Thymus (tissue), 11 donors: ENCODE measurements around the gene LRMDA. TPM values are rescaled to one million over a fixed set of nuclear protein-coding genes. Genes with fewer than 3 reads are reported as not detected.
"Not testable (repeated sequence)": the region's sequence is repeated elsewhere in the genome, so short reads cannot be mapped to it uniquely, and the experiment has no call there.

ENCODE experiments used
- DNase-seq, 9 donors: peaks; one replicate each; pipeline ENCODE4 v3.0.0-alpha.2; 2013; ENCODE audit warnings: low spot score in 9 of 9, low read depth in 6 of 9, missing footprints in 1 of 9
- H3K27ac ChIP-seq, 2 donors: one replicate each; pipeline ENCODE4 v1.5.1; 2013; ENCODE audit warnings: control low read depth in 1 of 2, low read depth in 1 of 2, low read length in 1 of 2, mild to moderate bottlenecking in 1 of 2, moderate library complexity in 1 of 2
- H3K27me3 ChIP-seq, 2 donors: one replicate each; pipeline ENCODE4 v1.5.1; 2013; ENCODE audit warnings: low read length in 1 of 2; ENCODE audit not compliant: control insufficient read depth in 2 of 2, insufficient read depth in 1 of 2
- H3K36me3 ChIP-seq, 2 donors: one replicate each; pipeline ENCODE4 v1.5.1; 2013; ENCODE audit warnings: low read length in 1 of 2, mild to moderate bottlenecking in 1 of 2, moderate library complexity in 1 of 2; ENCODE audit not compliant: control insufficient read depth in 2 of 2, insufficient read depth in 2 of 2
- H3K4me1 ChIP-seq, 2 donors: one replicate each; pipeline ENCODE4 v1.5.1; 2013; ENCODE audit warnings: low read length in 2 of 2; ENCODE audit not compliant: control insufficient read depth in 2 of 2, insufficient read depth in 2 of 2
- H3K4me3 ChIP-seq, 2 donors: one replicate each; pipeline ENCODE4 v1.5.1; 2013; ENCODE audit warnings: low read length in 2 of 2, control low read depth in 1 of 2, mild to moderate bottlenecking in 1 of 2
- H3K9me3 ChIP-seq, 2 donors: one replicate each; pipeline ENCODE4 v1.5.1; 2013; ENCODE audit warnings: low read length in 1 of 2, mild to moderate bottlenecking in 1 of 2; ENCODE audit not compliant: control insufficient read depth in 2 of 2, insufficient read depth in 1 of 2
- WGBS: extraction: QIAGEN DNeasy Blood & Tissue Kit; methylation state at CpG from one replicate; pipeline ENCODE4 v1.1.7; 2013; 5-methylcytosine and 5-hydroxymethylcytosine counted together
- polyA plus RNA-seq: library from polyadenylated mRNA; stranded (reverse); fragments of 200-250 nt; gene quantifications from one replicate; pipeline ENCODE4 v1.2.3, GENCODE V29; 2013
- total RNA-seq: library from RNA; stranded (reverse); fragments of 120-200 nt; gene quantifications from one replicate; pipeline ENCODE4 v1.2.4, GENCODE V29; 2013
- donor health status: healthy.

Gene LRMDA
- total and polyA plus RNA-seq, 2 donors, result 2.5 to 4.6 TPM

DNA sequence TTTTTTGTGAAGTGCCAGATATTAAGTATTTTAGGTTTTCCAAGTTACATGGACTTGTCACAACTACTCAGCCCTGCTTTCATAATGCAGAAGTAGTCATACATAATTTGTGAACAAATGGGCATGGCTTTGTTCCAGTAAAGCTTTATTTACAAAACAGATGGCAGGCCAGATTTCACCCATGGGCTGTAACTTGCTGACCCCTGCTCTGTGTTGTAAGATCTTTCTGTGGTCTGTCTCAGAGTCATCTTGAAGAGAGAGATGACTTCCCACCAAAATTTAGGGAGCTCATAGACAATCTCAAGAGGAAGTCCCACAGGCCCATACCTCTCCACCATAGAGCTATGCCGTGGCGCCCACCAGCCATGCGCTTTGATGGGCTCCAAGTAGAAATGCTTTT, 616.1 kb downstream of the LRMDA start:
- H3K9me3 ChIP-seq, result no peaks in the 10 kb centered on the region
- no peak overlapping the region for H3K4me3 ChIP-seq
- H3K27me3 ChIP-seq, result no peaks in the 10 kb centered on the region
- DNase-seq, result no peak
- H3K36me3 ChIP-seq, result no peaks in the 10 kb centered on the region
- no peaks in the 10 kb centered on the region for H3K4me1 ChIP-seq
- WGBS, result 98% methylated on average over 3 of the region's 3 CpGs
- no peak overlapping the region for H3K27ac ChIP-seq

DNA sequence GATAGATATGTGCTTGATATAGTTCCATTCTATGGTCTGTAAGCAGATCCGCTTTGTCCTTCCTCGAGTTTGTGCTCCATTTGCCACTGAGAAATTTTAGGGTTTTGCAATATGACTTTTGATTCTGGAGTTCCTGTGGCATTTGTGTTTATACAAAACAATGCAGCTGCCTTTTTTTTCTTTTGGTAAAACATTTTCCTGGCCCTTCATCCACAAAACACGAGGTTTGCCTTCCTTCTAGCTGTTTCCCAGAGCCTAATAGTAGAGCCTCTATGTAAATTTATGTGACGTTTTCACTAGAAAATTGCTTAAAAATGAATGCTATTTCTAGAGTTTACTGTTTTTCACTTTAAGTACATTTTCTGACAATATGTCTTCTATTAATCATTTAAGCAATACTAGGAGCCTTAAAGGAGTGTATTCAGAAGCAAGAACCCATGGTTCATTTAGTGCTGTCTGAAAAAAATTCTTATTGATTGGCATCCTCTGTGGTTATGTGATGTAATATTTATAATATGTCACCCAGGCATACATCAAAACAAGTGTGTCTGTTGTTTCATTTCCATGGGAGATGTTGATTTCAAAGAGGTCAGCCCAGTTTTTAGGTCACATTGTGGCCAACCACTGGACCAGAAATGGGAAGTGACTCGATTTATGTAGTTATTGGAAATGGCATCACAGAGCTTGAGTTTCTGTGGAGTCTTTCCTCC, 618.3 kb downstream of the LRMDA start:
- 92% methylated on average over 5 of the region's 5 CpGs for WGBS
- no peaks in the 10 kb centered on the region for H3K9me3 ChIP-seq
- no peak overlapping the region for H3K27ac ChIP-seq
- DNase-seq, result no peak
- no peaks in the 10 kb centered on the region for H3K36me3 ChIP-seq
- H3K27me3 ChIP-seq, result no peaks in the 10 kb centered on the region
- no peaks in the 10 kb centered on the region for H3K4me1 ChIP-seq
- no peak overlapping the region for H3K4me3 ChIP-seq

DNA sequence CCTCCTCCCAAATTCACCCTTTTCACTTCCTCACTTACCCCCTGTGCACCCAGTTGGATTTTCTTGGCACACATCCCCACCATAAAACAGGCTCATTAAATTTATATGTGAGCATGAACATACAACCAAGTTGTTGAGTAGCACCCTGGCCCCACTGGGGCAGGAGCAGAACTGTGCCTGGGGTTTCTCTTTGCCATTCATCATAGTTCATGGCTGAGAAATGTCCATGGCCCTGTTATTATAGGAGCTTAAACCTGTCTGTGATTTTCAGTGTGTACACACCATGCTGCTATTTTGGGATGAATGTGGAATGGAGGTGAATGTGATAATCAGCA, 618.8 kb downstream of the LRMDA start:
- no peak for DNase-seq
- Histone ChIP-seq H3K27me3 (no peaks in the 10 kb centered on the region), H3K36me3 (no peaks in the 10 kb centered on the region), H3K9me3 (peaks cover 0 to 2% of the 10 kb centered on the region in 2 donors), H3K4me1 (no peaks in the 10 kb centered on the region), H3K4me3 (no peak overlapping the region), H3K27ac (no peak overlapping the region)

DNA sequence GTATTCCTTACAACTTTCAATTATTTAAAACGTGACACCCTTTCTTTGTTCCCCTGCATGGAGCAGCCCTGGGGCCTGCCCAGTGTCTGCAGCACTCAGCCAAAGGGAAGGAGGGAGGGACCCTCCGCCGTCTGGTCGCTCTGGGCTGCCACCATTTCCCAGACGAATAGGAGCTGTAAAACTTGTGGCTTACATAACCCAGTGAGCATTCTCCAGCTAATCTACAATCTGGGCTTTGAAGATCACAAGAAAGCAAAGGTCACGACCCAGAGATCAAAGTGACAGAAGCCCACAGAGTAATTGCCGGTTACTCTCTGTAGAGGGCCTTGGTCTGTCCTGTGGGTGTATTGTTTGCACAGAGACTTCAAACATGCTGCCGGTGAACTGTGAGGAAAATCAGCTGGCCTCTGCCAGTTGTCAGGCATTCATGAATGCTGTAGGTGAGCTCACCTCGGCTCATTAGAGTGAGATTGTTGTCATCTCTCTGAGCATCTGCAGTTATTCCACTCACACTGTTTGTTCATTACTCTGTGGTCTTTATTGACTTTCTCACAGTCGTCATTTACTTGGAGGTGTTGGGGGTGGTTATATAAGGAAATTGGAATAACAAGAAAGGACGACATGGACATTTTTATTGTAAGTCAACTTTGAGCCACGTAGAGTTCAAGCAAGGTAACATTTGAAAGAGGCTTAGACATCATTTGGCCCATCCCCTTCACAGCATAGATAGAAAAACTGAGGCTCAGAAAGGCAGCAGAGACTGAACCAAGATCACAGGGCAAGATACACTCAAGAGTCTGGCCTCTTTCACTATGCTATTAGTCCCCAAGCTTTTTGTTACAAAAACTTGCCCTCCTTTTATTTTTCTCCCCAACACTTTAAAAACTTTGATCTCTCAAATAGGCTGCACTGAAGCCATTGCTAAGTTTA, 619.8 kb downstream of the LRMDA start:
- peak in 3 of 9 donors; percentile 5 to 40 (median 16) for DNase-seq
- no peaks in the 10 kb centered on the region for H3K4me1 ChIP-seq
- H3K27me3 ChIP-seq, result no peaks in the 10 kb centered on the region
- H3K27ac ChIP-seq, result no peak overlapping the region
- H3K9me3 ChIP-seq, result peaks cover 3 to 12% of the 10 kb centered on the region in 2 donors
- no peak overlapping the region for H3K4me3 ChIP-seq
- 85% methylated on average over 12 of the region's 12 CpGs for WGBS
- H3K36me3 ChIP-seq, result no peaks in the 10 kb centered on the region

DNA sequence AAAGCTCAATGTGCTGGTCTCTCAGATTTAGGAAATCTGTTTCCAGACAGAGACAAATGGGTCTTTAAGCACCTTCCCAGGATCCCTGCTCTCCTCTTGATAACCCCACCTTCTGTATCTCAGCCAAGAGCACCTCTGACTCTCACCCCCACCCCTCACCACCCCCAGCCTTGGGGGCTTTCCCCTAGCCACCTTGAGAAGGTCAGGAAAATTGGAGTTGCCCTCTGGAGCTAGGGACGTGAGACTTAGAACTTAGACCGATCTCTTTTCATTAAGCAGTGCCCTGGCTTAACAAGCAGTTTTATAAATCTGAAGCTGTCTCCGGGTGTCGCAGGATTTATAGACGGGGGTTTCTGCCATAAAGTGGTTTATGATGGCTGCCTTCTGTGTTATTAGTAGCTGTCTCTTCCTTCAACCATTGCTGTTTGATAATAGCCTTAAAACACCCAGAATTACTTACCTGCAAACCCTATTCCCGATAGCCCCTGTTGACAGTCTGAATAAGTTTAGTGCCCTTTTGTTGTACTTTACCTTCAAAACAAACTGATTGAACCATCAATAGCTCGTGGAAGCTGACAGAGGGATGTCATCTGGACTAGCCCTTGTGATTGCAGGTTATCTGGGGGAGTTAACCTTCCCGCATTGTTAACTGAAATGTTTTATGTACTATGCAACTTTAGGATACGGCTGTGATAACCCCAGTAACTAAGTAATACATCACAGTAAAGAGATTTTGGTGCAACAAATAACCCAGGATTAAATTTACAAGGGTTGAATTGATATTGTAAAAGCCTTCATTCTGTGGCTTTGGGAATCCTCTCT, 621.5 kb downstream of the LRMDA start:
- Histone ChIP-seq H3K4me1 (no peaks in the 10 kb centered on the region), H3K4me3 (no peak overlapping the region), H3K9me3 (peaks cover 3 to 18% of the 10 kb centered on the region in 2 donors), H3K27me3 (no peaks in the 10 kb centered on the region), H3K36me3 (no peaks in the 10 kb centered on the region), H3K27ac (no peak overlapping the region)
- WGBS, result 94% methylated on average over 9 of the region's 9 CpGs
- no peak for DNase-seq

DNA sequence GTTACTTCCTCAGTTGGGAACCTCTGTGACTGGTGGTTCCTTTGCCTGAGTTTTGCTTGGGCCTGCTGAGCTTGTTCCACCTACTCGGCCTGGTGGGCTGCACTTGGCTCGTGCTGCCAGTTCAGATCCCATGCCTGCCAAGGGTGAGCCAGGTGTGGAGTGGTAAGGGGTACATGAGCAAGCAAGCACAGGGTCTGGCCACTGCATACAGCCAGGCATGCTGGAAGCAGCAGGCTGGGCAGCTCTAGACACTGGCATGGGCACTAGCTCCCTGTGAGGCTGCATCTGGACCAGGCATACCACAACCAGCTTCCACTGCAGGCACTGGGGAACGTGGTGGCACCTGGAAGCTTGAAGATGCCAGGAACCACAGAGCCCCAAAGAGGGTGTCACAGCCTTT, 624.0 kb downstream of the LRMDA start:
- no peaks in the 10 kb centered on the region for H3K36me3 ChIP-seq
- H3K9me3 ChIP-seq, result peaks cover 3 to 18% of the 10 kb centered on the region in 2 donors
- DNase-seq, result no peak
- H3K4me3 ChIP-seq, result no peak overlapping the region
- WGBS, result 88% methylated on average over 3 of the region's 3 CpGs
- H3K4me1 ChIP-seq, result no peaks in the 10 kb centered on the region
- no peaks in the 10 kb centered on the region for H3K27me3 ChIP-seq
- no peak overlapping the region for H3K27ac ChIP-seq

DNA sequence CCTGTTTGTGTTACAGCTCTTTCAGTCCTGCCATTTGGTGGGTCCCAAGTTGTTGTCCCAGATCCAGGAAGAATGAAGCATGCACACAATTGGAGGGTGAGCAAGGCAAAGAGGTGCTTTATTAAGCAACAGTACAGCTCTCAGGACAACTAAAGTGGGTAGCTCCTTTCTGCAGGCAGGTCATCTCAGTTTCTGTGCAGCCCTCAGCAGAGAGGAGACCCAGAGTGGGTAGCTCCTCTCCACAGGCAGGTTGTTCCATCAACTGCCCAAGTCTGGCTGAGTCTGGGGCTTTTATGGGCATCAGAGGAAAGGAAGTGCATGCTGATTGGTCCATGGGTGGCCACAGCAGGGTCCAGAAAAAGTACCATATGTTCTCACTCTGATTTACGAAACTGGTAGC, 624.5 kb downstream of the LRMDA start:
- Histone ChIP-seq H3K36me3 (no peaks in the 10 kb centered on the region), H3K27me3 (no peaks in the 10 kb centered on the region), H3K9me3 (peaks cover 3 to 18% of the 10 kb centered on the region in 2 donors), H3K27ac (no peak overlapping the region), H3K4me3 (no peak overlapping the region), H3K4me1 (no peaks in the 10 kb centered on the region)
- WGBS, result 95% methylated on average over 1 of the region's 1 CpG
- no peak for DNase-seq

DNA sequence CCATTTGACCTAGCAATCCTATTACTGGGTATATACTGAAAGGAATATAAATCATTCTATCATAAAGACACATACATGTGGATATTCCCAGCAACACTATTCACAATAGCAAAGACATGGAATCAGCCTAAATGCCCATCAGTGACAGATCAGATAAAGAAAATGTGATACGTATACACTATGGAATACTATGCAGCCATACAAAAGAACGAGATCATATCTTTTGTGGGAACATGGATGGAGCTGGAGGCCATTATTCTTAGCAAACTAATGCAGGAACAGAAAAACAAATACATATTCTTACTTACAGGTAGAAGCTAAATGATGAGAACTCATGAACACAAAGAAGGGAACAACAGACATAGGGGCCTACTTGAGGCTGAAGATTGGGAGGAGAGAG, 629.6 kb downstream of the LRMDA start:
- 97% methylated on average over 2 of the region's 2 CpGs for WGBS
- not testable (repeated sequence) for H3K27ac ChIP-seq, H3K4me1 ChIP-seq, H3K36me3 ChIP-seq, H3K9me3 ChIP-seq, DNase-seq, H3K27me3 ChIP-seq, H3K4me3 ChIP-seq

DNA sequence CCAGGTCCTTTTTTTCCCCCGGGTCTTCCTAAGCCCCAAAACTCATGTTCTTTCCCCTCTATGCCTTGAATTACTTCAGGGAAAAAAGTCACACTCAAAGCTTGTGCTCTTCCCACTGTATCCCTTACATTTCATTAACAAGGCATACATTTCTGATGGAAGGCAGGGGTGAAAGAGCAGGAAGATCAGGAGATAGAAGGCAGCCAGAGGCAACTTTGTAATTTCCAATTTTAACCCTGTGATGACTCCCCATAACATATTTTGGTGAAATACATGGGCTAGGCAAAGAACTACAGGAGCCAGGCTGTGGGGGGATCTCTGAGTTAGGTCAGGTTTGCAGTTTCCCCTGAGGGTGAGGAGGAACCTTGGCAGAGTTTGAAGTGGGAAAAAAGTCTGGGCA, 635.0 kb downstream of the LRMDA start:
- Histone ChIP-seq H3K4me3 (no peak overlapping the region), H3K9me3 (no peaks in the 10 kb centered on the region), H3K4me1 (no peaks in the 10 kb centered on the region), H3K27ac (no peak overlapping the region), H3K36me3 (no peaks in the 10 kb centered on the region), H3K27me3 (no peaks in the 10 kb centered on the region)
- 84% methylated on average over 1 of the region's 1 CpG for WGBS
- DNase-seq, result no peak
